ENCODE measurements around the gene JPH3. TPM values are rescaled to one million over a fixed set of nuclear protein-coding genes. Genes with fewer than 3 reads are reported as not detected.

Gene JPH3
- total RNA-seq, 1 experiment from 2014 or later = 39.0 TPM

DNA sequence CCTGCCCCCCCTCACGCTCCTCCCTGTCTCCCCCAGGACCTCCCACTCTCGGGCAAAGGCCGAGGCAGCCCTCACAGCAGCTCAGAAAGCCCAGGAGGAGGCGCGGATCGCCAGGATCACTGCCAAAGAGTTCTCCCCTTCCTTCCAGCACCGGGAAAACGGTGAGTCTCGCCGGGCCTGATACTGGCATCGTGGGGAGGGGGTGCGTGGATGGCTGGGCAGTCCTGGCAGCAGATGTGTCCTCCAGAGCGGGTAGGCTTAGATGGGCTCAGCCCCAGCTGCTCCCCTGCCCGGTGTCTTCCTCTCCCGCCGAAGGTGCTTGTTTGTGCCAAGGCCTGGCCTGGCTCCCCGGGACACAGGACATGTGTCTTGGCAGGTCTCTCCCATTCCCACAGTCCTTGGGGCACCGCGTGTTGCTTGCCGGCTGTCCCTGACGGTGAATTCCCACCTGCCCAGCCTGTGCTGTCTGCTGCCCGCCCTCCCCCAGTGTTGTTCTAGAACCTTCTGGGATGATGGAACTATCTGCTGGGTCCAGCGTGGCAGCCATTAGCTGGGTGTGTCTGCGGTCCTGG lies 81.9 kb downstream of the JPH3 start:
- no peaks in the 10 kb centered on the region for H3K4me1 Mint-ChIP-seq
- H3K9me3 Mint-ChIP-seq = no peaks in the 10 kb centered on the region
- no peak for DNase-seq (ENCODE audit: low spot score)
- CTCF ChIA-PET = interaction anchor here (0.9 to 1.4 kb wide), 3 partner anchors 18 to 279 kb away, joined by 3 to 4 read pairs (median 3); no protein-coding TSS in a partner anchor
- no peaks in the 10 kb centered on the region for H3K27me3 Mint-ChIP-seq (ENCODE audit: low read depth)
- no peaks in the 10 kb centered on the region; the same call in 1 of the 2 replicates for H3K36me3 Mint-ChIP-seq
- no peak for ATAC-seq
- H3K27ac Mint-ChIP-seq = no peak overlapping the region
- TF ChIP-seq ATF3 (CRISPR knock-in tag; conservative IDR thresholded peaks at IDR 0.05) = no peak
- TF ChIP-seq SP1 (CRISPR knock-in tag; conservative IDR thresholded peaks at IDR 0.05) = no peak
- TF ChIP-seq ZNF416 (CRISPR knock-in tag; IDR thresholded peaks at IDR 0.05) = no peak
- TF ChIP-seq ERG (CRISPR knock-in tag; IDR thresholded peaks at IDR 0.05) = no peak
- TF ChIP-seq, protein P1, sequence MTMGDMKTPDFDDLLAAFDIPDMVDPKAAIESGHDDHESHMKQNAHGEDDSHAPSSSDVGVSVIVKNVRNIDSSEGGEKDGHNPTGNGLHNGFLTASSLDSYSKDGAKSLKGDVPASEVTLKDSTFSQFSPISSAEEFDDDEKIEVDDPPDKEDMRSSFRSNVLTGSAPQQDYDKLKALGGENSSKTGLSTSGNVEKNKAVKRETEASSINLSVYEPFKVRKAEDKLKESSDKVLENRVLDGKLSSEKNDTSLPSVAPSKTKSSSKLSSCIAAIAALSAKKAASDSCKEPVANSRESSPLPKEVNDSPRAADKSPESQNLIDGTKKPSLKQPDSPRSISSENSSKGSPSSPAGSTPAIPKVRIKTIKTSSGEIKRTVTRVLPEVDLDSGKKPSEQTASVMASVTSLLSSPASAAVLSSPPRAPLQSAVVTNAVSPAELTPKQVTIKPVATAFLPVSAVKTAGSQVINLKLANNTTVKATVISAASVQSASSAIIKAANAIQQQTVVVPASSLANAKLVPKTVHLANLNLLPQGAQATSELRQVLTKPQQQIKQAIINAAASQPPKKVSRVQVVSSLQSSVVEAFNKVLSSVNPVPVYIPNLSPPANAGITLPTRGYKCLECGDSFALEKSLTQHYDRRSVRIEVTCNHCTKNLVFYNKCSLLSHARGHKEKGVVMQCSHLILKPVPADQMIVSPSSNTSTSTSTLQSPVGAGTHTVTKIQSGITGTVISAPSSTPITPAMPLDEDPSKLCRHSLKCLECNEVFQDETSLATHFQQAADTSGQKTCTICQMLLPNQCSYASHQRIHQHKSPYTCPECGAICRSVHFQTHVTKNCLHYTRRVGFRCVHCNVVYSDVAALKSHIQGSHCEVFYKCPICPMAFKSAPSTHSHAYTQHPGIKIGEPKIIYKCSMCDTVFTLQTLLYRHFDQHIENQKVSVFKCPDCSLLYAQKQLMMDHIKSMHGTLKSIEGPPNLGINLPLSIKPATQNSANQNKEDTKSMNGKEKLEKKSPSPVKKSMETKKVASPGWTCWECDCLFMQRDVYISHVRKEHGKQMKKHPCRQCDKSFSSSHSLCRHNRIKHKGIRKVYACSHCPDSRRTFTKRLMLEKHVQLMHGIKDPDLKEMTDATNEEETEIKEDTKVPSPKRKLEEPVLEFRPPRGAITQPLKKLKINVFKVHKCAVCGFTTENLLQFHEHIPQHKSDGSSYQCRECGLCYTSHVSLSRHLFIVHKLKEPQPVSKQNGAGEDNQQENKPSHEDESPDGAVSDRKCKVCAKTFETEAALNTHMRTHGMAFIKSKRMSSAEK (CRISPR knock-in tag; IDR thresholded peaks at IDR 0.05; ENCODE audit: borderline replicate concordance) = no peak
- no peak for TF ChIP-seq EMX1 (CRISPR knock-in tag; IDR thresholded peaks at IDR 0.05)
- no peak for TF ChIP-seq ATF1 (CRISPR knock-in tag; IDR thresholded peaks at IDR 0.05)
- TF ChIP-seq NFYB (CRISPR knock-in tag; conservative IDR thresholded peaks at IDR 0.05; ENCODE audit: low read depth) = no peak
- no peak for TF ChIP-seq MLX (CRISPR knock-in tag; IDR thresholded peaks at IDR 0.05)
- no peak for TF ChIP-seq GTF2I (CRISPR knock-in tag; conservative IDR thresholded peaks at IDR 0.05)
- no peak for TF ChIP-seq ZNF317 (CRISPR knock-in tag; IDR thresholded peaks at IDR 0.05; ENCODE audit: borderline replicate concordance, low read depth)
- no peak for TF ChIP-seq ZNF281 (CRISPR knock-in tag; IDR thresholded peaks at IDR 0.05)
- no peak for TF ChIP-seq SMAD4 (CRISPR knock-in tag; IDR thresholded peaks at IDR 0.05)
- TF ChIP-seq ARID4B (CRISPR knock-in tag; IDR thresholded peaks at IDR 0.05; ENCODE audit: borderline replicate concordance) = no peak
- TF ChIP-seq ZNF263 (CRISPR knock-in tag; IDR thresholded peaks at IDR 0.05; ENCODE audit: low read depth) = no peak
- TF ChIP-seq KAT7 (CRISPR knock-in tag; IDR thresholded peaks at IDR 0.05; ENCODE audit: borderline replicate concordance) = no peak
- no peak for TF ChIP-seq E2F5 (CRISPR knock-in tag; IDR thresholded peaks at IDR 0.05)
- no peak for TF ChIP-seq ZNF219 (CRISPR knock-in tag; IDR thresholded peaks at IDR 0.05; ENCODE audit: borderline replicate concordance)
- POLR2A ChIA-PET = no interaction called here
- no peak overlapping the region for H3K4me3 Mint-ChIP-seq
